Esophagus squamous epithelium (tissue), 4 donors: ENCODE data around the gene STARD7.

Experiments
- CTCF ChIP-seq, 6 experiments: fragments of 450-650 bp in 4 of 6; fragments of 200-600 bp in 2 of 6; sonication (generic) in 2 of 6; IDR thresholded peaks; one replicate each; pipeline ENCODE4 v1.5.1; 2016 to 2019; ENCODE audit warnings: antibody characterized with exemption in 6 of 6, mild to moderate bottlenecking in 4 of 6, moderate library complexity in 4 of 6
- POLR2A ChIP-seq, 4 donors: fragments of 450-650 bp; IDR thresholded peaks; one replicate each; pipeline ENCODE4 v1.6.1; 2017; ENCODE audit warnings: antibody characterized with exemption in 4 of 4, mild to moderate bottlenecking in 4 of 4, moderate library complexity in 3 of 4

GRCh38 chr2:96138179-96139145 lies 70.2 kb downstream of the STARD7 start, which contains the start of gene ASTL:
- TF ChIP-seq CTCF (IDR thresholded peaks at IDR 0.05) (peak in 5 of 6 experiments; percentile 35 to 75 (median 63)), POLR2A (IDR thresholded peaks at IDR 0.05) (no peak)
